Measurements from ENCODE around the gene DCHS2. TPM values are rescaled to one million over a fixed set of nuclear protein-coding genes. Genes with fewer than 3 reads are reported as not detected.

The DCHS2 gene
- total RNA-seq, 6 donors from 2014 or later: 0.20 to 1.1 (median 0.80) TPM; not detected in 2

DNA sequence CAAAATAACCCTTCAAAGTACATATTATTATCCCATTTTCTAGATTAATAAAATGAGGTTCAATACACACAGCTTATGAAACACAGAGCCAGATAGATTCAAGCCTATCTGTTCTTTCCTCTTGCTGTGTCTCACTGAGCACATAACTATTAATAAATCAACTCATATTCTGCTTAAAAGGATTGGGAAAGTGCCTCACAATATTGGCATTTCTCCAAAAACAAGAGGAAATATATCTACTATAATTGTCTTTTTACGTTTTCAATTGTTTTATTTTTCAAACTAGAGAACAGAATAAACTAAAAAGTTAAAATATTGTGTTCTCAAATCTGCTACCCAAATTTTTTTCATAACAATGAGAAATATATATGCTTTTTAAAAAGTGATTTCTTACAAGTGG lies 15.8 kb downstream of the DCHS2 start:
- H3K27me3 ChIP-seq: no peaks in the 10 kb centered on the region
- TF ChIP-seq POLR2A (IDR thresholded peaks at IDR 0.05) (no peak), POLR2AphosphoS5 (IDR thresholded peaks at IDR 0.05) (no peak), EP300 (IDR thresholded peaks at IDR 0.05) (no peak)
- TF ChIP-seq, protein P1, sequence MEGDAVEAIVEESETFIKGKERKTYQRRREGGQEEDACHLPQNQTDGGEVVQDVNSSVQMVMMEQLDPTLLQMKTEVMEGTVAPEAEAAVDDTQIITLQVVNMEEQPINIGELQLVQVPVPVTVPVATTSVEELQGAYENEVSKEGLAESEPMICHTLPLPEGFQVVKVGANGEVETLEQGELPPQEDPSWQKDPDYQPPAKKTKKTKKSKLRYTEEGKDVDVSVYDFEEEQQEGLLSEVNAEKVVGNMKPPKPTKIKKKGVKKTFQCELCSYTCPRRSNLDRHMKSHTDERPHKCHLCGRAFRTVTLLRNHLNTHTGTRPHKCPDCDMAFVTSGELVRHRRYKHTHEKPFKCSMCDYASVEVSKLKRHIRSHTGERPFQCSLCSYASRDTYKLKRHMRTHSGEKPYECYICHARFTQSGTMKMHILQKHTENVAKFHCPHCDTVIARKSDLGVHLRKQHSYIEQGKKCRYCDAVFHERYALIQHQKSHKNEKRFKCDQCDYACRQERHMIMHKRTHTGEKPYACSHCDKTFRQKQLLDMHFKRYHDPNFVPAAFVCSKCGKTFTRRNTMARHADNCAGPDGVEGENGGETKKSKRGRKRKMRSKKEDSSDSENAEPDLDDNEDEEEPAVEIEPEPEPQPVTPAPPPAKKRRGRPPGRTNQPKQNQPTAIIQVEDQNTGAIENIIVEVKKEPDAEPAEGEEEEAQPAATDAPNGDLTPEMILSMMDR (IDR thresholded peaks at IDR 0.05): no peak
- no peak overlapping the region for H3K27ac ChIP-seq
- H3K4me1 ChIP-seq: no peaks in the 10 kb centered on the region
- no peak for ATAC-seq (ENCODE audit: low FRiP score in 2 of 2)
- no peaks in the 10 kb centered on the region for H3K9me3 ChIP-seq
- WGBS, 2 donors: 13 to 30% methylated on average over 1 of the region's 1 CpG
- no peak overlapping the region for H3K4me3 ChIP-seq
- DNase-seq: no peak
- H3K36me3 ChIP-seq: no peaks in the 10 kb centered on the region

DNA sequence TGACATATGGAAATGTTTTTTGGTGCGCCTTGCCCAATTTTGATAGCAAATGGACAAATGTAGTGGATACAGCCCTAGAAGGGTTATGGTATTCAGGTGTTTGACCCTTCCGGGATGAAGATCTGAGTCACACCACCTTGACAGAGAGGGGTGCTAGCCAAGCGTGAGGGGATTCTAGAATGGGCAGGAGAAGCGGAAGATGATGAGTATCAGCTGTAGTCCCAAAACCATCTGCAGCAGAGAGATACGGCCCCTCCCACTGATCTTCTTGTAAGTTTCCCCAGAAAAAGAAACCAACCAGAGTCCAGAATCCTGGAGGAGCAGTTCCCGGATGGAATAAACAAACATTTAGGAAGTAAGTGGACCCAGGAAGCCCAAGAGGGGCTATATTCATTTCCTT lies 18.1 kb downstream of the DCHS2 start:
- H3K36me3 ChIP-seq: no peaks in the 10 kb centered on the region
- TF ChIP-seq EP300 (IDR thresholded peaks at IDR 0.05) (no peak), POLR2A (IDR thresholded peaks at IDR 0.05) (no peak), POLR2AphosphoS5 (IDR thresholded peaks at IDR 0.05) (no peak)
- TF ChIP-seq, protein P1 (IDR thresholded peaks at IDR 0.05): no peak
- H3K27me3 ChIP-seq: no peaks in the 10 kb centered on the region
- no peaks in the 10 kb centered on the region for H3K9me3 ChIP-seq
- H3K4me1 ChIP-seq: no peaks in the 10 kb centered on the region
- no peak overlapping the region for H3K4me3 ChIP-seq
- H3K27ac ChIP-seq: no peak overlapping the region
- ATAC-seq (ENCODE audit: low FRiP score in 2 of 2) (no peak), DNase-seq (no peak)
- 77 to 79% methylated on average over 6 of the region's 6 CpGs for WGBS, 2 donors

DNA sequence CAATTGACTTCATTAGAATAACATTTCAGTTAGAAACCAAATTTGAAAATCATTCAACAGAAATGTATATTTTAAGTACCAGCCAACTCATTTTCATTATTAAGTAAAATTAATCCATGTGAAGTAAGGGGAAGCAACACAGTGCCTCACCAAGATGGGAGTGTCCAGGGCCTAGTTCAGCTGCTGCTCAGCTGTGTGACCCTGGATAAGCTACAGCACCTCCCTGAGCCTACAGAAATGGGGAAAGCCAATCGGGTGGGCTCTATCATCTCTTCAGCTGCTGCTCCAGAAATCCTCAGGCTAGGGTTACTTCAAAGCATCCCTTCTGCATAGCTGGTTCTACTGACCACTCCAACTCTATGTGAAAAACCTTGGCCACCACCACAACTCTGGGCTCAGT lies 18.7 kb downstream of the DCHS2 start:
- 100% methylated on average over 1 of the region's 1 CpG for WGBS, 2 donors

DNA sequence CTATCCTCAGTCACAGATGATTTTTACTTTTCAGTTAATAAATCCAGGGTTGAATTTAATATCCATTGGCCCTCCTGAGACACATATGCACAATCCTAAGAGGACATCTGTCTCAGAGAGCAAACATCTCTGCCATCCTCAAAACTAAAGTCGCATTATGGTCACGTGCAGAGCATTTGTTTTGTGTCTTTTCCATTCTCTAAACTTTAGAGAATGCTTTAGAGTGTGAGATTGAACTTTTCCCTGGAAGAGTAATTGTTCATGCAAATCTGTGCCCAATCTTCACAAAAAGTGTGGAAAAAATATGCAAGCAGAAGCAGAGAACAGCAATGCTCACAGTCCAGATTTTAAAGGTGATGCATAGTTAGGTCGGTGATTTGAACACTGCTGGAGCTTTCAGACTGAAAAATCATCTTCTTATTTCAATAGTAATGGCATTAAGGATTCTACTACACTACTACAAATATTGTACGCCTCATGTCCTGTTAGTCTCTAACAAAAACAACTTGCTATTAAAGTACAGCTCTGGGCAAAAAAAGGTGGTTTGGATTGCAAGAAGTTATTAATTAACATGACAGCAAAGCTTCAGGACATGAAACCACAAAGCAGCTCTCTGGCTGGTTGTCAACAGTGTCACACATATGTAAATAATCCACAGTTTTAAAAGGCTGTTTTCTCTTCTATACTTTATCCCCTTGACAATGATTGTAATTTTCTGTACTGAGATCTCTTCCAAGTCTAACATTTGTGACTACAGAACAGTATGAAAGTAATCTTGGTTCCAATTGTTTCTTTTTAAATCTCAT lies 19.9 kb downstream of the DCHS2 start:
- H3K36me3 ChIP-seq: no peaks in the 10 kb centered on the region
- no peak overlapping the region for H3K27ac ChIP-seq
- ATAC-seq (ENCODE audit: low FRiP score in 2 of 2): no peak
- no peak overlapping the region for H3K4me3 ChIP-seq
- no peak for DNase-seq
- TF ChIP-seq, protein P1 (IDR thresholded peaks at IDR 0.05): no peak
- TF ChIP-seq EP300 (IDR thresholded peaks at IDR 0.05) (no peak), POLR2AphosphoS5 (IDR thresholded peaks at IDR 0.05) (no peak), POLR2A (IDR thresholded peaks at IDR 0.05) (no peak)
- H3K4me1 ChIP-seq: no peaks in the 10 kb centered on the region
- H3K27me3 ChIP-seq: no peaks in the 10 kb centered on the region
- H3K9me3 ChIP-seq: no peaks in the 10 kb centered on the region
- WGBS, 2 donors: 47 to 49% methylated on average over 4 of the region's 4 CpGs

More for the DNA sequence above, 18.7 kb downstream of the DCHS2 start:
- TF ChIP-seq POLR2A (IDR thresholded peaks at IDR 0.05) (no peak), EP300 (IDR thresholded peaks at IDR 0.05) (no peak), POLR2AphosphoS5 (IDR thresholded peaks at IDR 0.05) (no peak)
- TF ChIP-seq, protein P1 (IDR thresholded peaks at IDR 0.05): no peak
- no peaks in the 10 kb centered on the region for H3K27me3 ChIP-seq
- ATAC-seq (ENCODE audit: low FRiP score in 2 of 2): no peak
- no peak overlapping the region for H3K4me3 ChIP-seq
- no peaks in the 10 kb centered on the region for H3K9me3 ChIP-seq
- no peaks in the 10 kb centered on the region for H3K36me3 ChIP-seq
- H3K27ac ChIP-seq: no peak overlapping the region
- H3K4me1 ChIP-seq: no peaks in the 10 kb centered on the region
- DNase-seq: no peak

DNA sequence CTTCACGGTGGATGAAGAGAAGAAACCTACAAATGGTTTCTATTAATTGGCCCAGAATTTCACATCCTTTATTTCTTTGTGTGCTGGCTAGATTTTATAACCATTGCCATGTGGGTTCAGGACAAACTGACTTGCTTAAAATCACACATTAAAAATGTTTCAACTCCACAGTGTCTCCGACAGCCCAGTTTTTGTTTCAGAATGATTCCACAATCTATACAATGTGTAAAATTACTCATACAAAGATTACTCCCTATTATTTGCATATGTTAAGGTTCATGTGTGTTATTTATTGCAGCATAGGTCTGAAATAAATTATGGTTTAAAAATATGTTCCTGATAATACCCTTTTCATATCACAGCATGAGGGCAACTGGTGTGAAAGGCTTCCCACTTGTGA lies 20.6 kb downstream of the DCHS2 start:
- no peaks in the 10 kb centered on the region for H3K36me3 ChIP-seq
- 48 to 85% methylated on average over 2 of the region's 2 CpGs for WGBS, 2 donors
- TF ChIP-seq EP300 (IDR thresholded peaks at IDR 0.05) (no peak), POLR2A (IDR thresholded peaks at IDR 0.05) (no peak), POLR2AphosphoS5 (IDR thresholded peaks at IDR 0.05) (no peak)
- TF ChIP-seq, protein P1 (IDR thresholded peaks at IDR 0.05): no peak

More for the DNA sequence above, 20.6 kb downstream of the DCHS2 start:
- Histone ChIP-seq H3K4me3 (no peak overlapping the region), H3K9me3 (no peaks in the 10 kb centered on the region), H3K27ac (no peak overlapping the region), H3K4me1 (no peaks in the 10 kb centered on the region), H3K27me3 (no peaks in the 10 kb centered on the region)
- DNase-seq (no peak), ATAC-seq (ENCODE audit: low FRiP score in 2 of 2) (no peak)
